ENCODE measurements around the gene EID2B.

Gene EID2B

DNA sequence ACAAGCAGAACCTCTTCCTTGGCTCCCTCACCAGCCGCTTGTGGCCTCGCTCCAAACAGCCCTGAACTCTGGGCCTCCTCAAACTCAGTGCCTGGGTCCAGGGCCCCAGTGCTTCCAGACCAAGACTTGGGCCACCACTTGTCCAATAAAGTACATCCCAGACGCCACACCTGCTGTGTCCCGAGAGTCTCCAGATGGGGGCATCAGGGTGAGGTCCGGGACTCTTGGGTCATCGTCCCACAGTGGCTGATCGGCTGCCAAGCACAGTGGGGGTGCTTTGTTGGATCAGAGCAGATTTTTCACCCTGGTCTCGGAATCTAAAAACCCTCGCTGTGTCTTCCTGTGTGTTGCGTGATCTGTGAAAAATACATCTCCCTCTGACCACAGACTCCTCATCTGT lies 42.9 kb downstream of the EID2B start:
- WGBS, 2 experiments, result 86 to 87% methylated on average over 10 of the region's 10 CpGs
- no peak overlapping the region for H3K27ac ChIP-seq (ENCODE audit: insufficient read depth, low read depth, low read length, poor library complexity, severe bottlenecking)
- no peaks in the 10 kb centered on the region for H3K27me3 ChIP-seq (ENCODE audit: control insufficient read depth, insufficient read depth, low read length, poor library complexity, severe bottlenecking)
- peaks cover 18% of the 10 kb centered on the region for H3K36me3 ChIP-seq (ENCODE audit: control insufficient read depth, insufficient read depth, low read length)
- no peaks in the 10 kb centered on the region for H3K9me3 ChIP-seq (ENCODE audit: control insufficient read depth, low read length)
- H3K4me3 ChIP-seq (ENCODE audit: insufficient read depth, low read depth, low read length), result no peak overlapping the region
- no peaks in the 10 kb centered on the region for H3K4me1 ChIP-seq (ENCODE audit: control insufficient read depth, insufficient read depth, low read length)

- peaks cover 6% of the 10 kb centered on the region for H3K4me1 ChIP-seq (ENCODE audit: control insufficient read depth, insufficient read depth, low read length)
- no peak overlapping the region for H3K27ac ChIP-seq (ENCODE audit: insufficient read depth, low read depth, low read length, poor library complexity, severe bottlenecking)
- H3K4me3 ChIP-seq (ENCODE audit: insufficient read depth, low read depth, low read length), result no peak overlapping the region
- peaks cover 10% of the 10 kb centered on the region for H3K36me3 ChIP-seq (ENCODE audit: control insufficient read depth, insufficient read depth, low read length)
- WGBS, 2 experiments, result 93 to 94% methylated on average over 4 to 6 of the region's 6 CpGs
- H3K9me3 ChIP-seq (ENCODE audit: control insufficient read depth, low read length), result no peaks in the 10 kb centered on the region
- H3K27me3 ChIP-seq (ENCODE audit: control insufficient read depth, insufficient read depth, low read length, poor library complexity, severe bottlenecking), result no peaks in the 10 kb centered on the region
These were observed 49.5 kb downstream of the EID2B start for GRCh38 chr19:39483141-39483540.

DNA sequence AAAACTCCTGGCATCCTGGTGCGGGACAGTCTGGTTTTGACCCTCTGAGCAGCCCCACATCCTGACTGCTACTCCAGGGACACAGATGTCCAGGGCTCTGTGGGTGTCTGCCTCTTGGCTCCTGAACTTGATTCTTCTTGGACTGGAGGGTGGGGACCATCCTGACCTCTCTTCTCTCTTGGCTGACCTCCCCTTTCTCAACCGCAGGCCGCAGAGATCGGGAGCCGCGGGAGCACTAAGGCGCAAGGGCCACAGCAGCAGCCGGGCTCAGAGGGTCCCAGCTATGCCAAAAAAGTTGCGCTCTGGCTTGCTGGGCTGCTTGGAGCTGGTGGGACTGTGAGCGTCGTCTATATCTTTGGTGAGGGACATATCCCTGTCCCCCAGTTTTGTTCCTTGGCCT lies 51.0 kb downstream of the EID2B start:
- Histone ChIP-seq H3K4me3 (ENCODE audit: insufficient read depth, low read depth, low read length) (peak overlapping the region; percentile 88), H3K9me3 (ENCODE audit: control insufficient read depth, low read length) (no peaks in the 10 kb centered on the region), H3K27me3 (ENCODE audit: control insufficient read depth, insufficient read depth, low read length, poor library complexity, severe bottlenecking) (no peaks in the 10 kb centered on the region), H3K36me3 (ENCODE audit: control insufficient read depth, insufficient read depth, low read length) (peaks cover 10% of the 10 kb centered on the region), H3K4me1 (ENCODE audit: control insufficient read depth, insufficient read depth, low read length) (peaks cover 6% of the 10 kb centered on the region), H3K27ac (ENCODE audit: insufficient read depth, low read depth, low read length, poor library complexity, severe bottlenecking) (no peak overlapping the region)
- 87 to 92% methylated on average over 11 of the region's 11 CpGs for WGBS, 2 experiments

DNA sequence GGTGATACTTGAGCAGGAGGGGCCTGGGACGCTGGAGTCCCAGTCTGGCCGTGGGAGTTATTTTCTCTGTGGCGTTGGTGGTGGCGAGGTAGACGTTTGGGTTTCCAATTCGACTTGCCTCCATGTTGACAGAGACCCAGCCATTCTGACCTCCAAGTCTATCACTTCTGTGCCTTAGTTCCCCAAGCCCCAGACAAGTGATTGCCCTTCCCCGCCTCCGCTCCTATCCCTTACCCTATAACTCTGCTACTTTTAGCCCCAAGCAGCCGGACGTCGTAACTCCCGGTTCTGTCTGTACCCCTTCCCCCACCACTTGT lies 51.5 kb downstream of the EID2B start:
- H3K27me3 ChIP-seq (ENCODE audit: control insufficient read depth, insufficient read depth, low read length, poor library complexity, severe bottlenecking), result no peaks in the 10 kb centered on the region
- H3K36me3 ChIP-seq (ENCODE audit: control insufficient read depth, insufficient read depth, low read length), result peaks cover 14% of the 10 kb centered on the region
- H3K27ac ChIP-seq (ENCODE audit: insufficient read depth, low read depth, low read length, poor library complexity, severe bottlenecking), result peak overlapping the region; percentile 11
- peak overlapping the region; percentile 88 for H3K4me3 ChIP-seq (ENCODE audit: insufficient read depth, low read depth, low read length)
- no peaks in the 10 kb centered on the region for H3K9me3 ChIP-seq (ENCODE audit: control insufficient read depth, low read length)
- WGBS, 2 experiments, result 2 to 3% methylated on average over 12 of the region's 12 CpGs
- peaks cover 6% of the 10 kb centered on the region for H3K4me1 ChIP-seq (ENCODE audit: control insufficient read depth, insufficient read depth, low read length)
